HG02588 (cell line): ENCODE measurements around the gene ABCB6.

Experiments
- ATAC-seq: cut with Tn5 transposase; IDR thresholded peaks from one replicate; pipeline ENCODE4 v1.9.1; 2021; ENCODE audit warnings: mild to moderate bottlenecking, moderate library complexity; ENCODE audit not compliant: unreplicated experiment

Gene ABCB6

DNA sequence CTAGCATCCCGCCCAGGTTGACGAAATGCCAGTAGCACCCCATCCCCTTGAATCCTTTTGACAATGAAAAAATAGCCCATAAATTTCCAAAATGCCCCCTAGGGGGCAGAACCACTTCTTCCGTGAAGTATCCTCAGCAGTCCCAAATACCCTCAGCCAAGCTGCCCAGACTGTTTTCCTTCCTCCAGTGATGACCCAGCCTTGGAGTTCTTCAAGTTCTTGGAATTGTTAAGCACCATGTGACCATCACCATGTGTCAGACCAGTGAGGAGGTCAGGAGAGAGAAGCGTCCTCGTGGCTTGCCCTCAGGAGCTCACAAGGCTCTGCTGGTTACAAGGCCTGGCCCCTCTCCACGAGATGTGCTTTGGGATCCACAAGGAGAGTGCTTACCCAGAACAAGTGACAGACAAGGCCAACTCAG, 47.5 kb downstream of the ABCB6 start:
- no peak for ATAC-seq

DNA sequence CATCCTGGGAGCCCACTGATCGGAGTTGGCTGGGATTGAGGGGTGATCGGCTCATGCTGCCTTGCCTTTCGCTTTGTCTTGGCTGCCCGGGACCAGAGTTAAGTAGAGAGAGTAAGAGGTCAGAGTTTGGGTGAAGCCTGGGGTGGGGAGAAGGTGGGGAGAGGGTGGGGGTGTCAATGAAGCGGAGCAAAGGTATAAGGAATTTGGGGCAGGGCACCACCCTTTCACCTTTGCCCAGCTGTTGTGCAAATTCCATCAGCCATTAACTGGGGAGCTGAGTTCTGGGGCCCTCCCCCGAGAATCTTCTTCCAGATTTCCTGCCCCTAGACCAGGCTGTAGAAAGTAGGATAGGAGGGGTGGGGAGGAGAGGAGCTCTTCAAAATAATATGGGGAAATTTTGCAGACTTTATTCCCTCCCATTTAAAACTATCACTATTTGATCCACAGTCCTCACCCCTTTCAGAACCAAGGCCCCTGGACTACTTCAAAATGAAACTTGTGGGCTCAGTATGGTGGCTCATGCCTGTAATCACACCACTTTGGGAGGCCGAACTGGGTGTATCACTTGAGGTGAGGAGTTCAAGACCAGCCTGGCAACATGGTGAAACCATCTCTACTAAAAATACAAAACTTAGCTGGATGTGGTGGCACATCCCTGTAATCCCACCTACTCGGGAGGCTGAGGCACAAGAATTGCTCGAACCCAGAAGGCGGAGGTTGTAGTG, 48.7 kb downstream of the ABCB6 start, which contains the start of gene SLC23A3:
TSS of gene SLC23A3 (minus strand) at position 100 of the 725 bp plus-strand sequence. CDS start at position 55, 45 bp downstream.
- ATAC-seq = no peak

DNA sequence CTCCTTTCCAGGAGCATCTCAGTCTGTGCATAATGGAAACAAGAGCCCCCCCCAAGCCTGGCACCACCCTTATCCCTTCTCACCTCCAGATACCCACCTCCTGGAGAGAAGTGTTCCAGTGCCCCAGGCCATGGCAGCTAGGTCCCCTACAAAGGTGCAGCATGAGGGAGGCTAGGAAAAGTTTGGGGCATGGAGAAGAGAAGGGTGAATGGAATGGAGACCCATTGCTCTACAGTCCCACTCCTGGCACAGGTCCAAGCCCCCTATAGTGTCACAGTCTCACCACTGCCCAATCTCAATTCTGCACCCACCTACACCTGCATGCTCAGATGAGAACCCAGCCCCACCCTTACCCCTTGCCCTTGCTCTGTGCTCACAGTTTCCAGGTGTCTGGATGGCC, 49.8 kb downstream of the ABCB6 start:
- ATAC-seq = no peak

DNA sequence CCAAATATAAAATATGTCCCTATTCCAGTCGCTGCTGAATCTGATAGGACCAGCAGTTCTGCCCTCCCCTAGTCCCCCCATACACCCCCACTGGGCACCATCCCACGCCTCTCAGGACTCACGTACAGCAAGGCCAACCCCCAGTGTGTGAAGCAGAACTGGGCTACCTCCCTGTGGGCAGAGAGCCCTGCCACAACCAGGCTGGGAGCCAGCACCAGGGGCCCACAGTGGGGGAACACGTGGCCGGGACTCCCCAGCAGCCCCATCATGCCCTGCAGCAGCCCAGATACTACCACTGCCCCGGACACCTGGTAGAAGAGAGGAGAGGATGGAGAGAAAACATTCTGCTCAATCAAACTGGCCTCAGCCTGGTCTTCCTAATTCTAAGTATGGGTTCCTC, 50.2 kb downstream of the ABCB6 start:
- no peak for ATAC-seq

DNA sequence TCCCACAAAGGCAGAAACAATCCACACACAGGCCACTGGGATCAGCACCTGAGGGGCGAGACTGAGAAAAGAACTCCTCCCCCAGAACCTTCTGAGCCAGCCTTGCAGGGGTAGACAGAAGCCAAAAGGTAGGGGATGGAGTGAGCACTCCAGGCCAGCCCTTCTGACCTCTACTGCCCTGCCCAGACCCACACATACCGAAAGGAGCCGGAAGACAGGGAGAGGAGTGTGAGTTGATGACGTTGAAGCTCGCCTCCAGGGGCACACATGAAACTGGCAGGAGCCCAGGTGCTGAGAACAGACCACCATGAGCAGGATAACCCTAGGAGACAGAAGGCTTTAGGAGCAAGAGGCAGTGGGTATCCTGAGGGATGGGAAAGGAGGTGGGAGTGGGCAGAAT, 50.8 kb downstream of the ABCB6 start:
- ATAC-seq = no peak

DNA sequence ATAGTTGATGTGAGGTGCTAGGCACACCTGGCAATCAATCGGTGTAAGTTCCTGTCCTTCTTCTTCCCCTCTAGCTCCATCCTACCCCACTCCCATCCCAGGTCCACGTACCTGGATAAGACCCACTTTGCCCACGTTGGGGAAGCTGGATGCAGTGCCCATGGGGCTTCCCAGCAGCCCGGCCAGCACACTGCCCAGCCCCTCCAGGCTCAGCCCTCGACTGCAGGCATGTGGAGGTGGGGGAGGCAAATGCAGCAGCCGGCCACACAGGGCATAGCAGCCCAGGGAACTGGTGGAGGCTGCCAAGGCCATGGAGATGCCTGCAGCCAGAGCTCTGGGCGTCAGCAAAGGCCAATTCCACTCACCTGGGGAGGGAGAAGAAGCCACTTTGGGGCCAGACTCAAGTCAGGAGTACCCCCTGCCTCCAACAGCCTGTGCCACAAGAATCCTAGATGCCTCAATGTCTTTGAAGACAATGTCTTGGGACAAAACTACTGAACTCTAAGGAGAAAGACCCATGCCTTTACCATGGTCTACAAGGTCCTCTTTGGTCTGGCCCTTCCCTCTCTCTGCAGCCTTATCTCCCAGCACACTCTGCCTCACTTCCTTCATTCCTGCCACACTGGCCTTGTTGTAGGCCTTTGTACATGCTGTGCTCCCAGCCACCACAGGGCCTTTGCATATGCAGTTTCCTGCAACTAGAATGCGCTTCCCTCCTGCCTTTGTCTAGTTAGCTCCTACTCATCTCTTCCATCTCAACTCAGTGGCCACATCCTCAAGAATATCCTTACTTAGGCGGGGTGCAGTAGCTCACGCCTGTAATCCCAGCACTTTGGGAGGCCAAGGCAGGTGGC, 53.5 kb downstream of the ABCB6 start:
- no peak for ATAC-seq

DNA sequence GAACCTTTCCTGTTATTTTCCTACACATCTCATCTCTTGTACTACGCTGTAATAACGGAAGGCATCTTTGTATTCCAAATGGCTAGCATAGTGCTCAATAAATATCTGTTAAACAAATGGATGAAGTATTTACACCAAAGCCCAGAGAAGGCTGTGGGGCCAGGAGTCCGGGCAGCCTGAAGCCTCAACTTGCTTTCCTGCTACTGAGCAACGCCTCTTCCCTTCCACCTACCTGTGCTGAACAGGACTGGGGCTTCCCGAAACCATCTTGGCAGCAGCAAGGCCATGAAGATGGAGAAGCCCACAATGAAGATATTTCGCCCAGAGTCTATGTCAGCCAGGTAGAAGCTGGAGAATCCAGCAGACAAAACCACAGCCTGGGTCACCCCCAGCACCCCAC, 55.6 kb downstream of the ABCB6 start:
- ATAC-seq = no peak

DNA sequence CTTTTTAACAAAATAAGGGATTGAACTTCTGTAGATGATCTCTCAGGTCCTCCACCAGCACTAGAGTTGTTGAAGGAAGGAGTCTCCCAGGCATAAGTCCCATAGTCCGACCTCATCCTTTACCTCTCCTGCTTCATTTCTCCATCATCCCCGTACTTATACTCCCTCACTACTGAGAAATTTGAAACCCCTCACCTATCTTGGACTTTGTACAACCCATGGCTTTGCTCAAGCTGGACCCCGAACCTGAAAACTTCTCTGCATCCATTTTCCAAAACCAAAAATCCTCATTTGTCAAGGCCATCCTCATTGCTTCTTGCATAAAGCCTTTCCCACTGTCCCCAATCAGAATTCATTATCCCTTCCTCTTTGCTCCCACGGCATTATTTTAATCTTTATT, 57.7 kb downstream of the ABCB6 start:
- no peak for ATAC-seq

DNA sequence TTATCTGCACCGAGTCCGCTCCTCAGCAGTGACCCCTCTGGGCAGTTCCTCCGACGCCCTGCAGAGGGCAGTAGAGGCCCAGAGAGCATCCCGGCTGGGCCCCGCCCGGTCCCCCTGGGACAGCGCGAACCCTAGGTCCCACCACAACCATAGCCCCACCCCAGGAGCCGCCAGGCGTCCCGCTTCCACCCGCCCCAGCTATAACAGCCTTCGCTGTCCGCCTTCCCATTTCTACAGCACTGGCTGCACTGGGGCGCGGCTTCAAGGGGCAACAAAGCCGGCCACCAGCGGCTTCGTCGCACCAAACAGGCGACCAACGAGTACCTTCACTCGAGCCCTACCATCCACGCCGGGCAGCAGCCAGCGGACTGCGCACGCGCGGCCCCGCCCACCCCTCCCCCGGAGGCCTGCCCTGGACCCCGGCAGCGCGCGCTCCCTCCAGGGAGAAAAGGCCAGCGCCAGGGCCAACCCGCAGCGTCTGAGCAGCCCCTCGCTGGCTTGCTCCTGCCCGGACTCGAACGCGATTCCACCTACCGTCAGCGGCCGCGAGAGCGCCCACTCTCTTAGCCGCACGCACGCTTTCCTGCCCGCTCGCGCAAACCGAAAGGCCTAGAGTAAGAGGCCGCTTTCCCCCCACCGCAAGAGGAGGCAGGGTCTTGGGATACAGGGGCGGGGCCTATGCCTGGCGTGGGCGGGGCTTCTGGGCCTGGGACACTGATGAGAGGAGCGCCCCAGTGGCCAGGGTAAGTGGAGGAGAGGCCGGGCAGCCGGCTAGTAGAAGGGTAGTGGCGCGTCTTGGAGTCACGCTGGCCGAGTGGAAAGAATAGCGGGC, 58.4 kb downstream of the ABCB6 start, which contains the start of gene NHEJ1:
TSS of gene NHEJ1 (minus strand) at position 630 of the 832 bp plus-strand sequence. CDS start 2,453 bp downstream, outside the sequence.
- ATAC-seq = peak; percentile 81
